ENCODE data around the gene UCHL5.

- TF ChIP-seq CTCF (IDR thresholded peaks at IDR 0.05) = no peak
- no peak for TF ChIP-seq ZFX (IDR thresholded peaks at IDR 0.05; ENCODE audit: borderline replicate concordance)
These were observed 82.0 kb downstream of the UCHL5 start for GRCh38 chr1:192977089-192977706.
